Keratinocyte (primary cell): ENCODE results near the gene ANKRD6.

ENCODE experiments used
- CTCF ChIP-seq, 3 experiments: IDR thresholded peaks in 1 of 3; conservative IDR thresholded peaks in 1 of 3; optimal IDR thresholded peaks in 1 of 3; 2 replicates in 2 of 3; 3 replicates in 1 of 3; pipeline versions ENCODE3 to v1.5.1; 2011; ENCODE audit warnings: low read length in 3 of 3, mild to moderate bottlenecking in 3 of 3, moderate library complexity in 2 of 3, control low read depth in 1 of 3, inconsistent platforms in 1 of 3; ENCODE audit not compliant: insufficient read depth in 2 of 3; ENCODE audit errors: extremely low read depth in 1 of 3
- EZH2 ChIP-seq: IDR thresholded peaks from one replicate; pipeline ENCODE4 v1.6.1; 2012; ENCODE audit warnings: inconsistent platforms, mild to moderate bottlenecking, low read length, moderate library complexity

- TF ChIP-seq CTCF (optimal IDR thresholded peaks at IDR 0.05 in 1 of 3, IDR thresholded peaks at IDR 0.05 in 1 of 3, conservative IDR thresholded peaks at IDR 0.05 in 1 of 3; ENCODE audit: extremely low read depth in 1 of 3, insufficient read depth in 2 of 3, low read length in 3 of 3) (no peak), EZH2 (no peak)
Measured at GRCh38 chr6:89434150-89434499, 1.2 kb downstream of the ANKRD6 start.
